Fibroblast of lung (primary cell): ENCODE measurements around the gene ARL6. TPM values are rescaled to one million over a fixed set of nuclear protein-coding genes. Genes with fewer than 3 reads are reported as not detected.
"Not testable (repeated sequence)": the region's sequence is repeated elsewhere in the genome, so short reads cannot be mapped to it uniquely, and the experiment has no call there.

Experiments used
- DNase-seq, 2 donors: peaks; one replicate each; pipeline versions ENCODE4 v3.0.0 to v3.0.0-alpha.2; 2010; ENCODE audit warnings: low read depth in 2 of 2
- H2AFZ ChIP-seq: 2 replicates; pipeline ENCODE4 v1.5.1; 2012; ENCODE audit warnings: low read length, control low read depth, inconsistent platforms
- H3K27ac ChIP-seq: 2 replicates; pipeline ENCODE4 v1.5.1; 2011; ENCODE audit warnings: low read length, control low read depth; ENCODE audit not compliant: insufficient read depth
- H3K27me3 ChIP-seq: 2 replicates; pipeline ENCODE4 v1.5.1; 2011; ENCODE audit warnings: mild to moderate bottlenecking, low read length; ENCODE audit not compliant: control insufficient read depth, insufficient read depth
- H3K36me3 ChIP-seq: 2 replicates; pipeline ENCODE4 v1.5.1; 2011; ENCODE audit warnings: low read length; ENCODE audit not compliant: control insufficient read depth, insufficient read depth
- H3K4me1 ChIP-seq: 2 replicates; pipeline ENCODE4 v1.5.1; 2011; ENCODE audit warnings: low read length; ENCODE audit not compliant: control insufficient read depth, insufficient read depth; ENCODE audit errors: extremely low read depth
- H3K4me2 ChIP-seq: 2 replicates; pipeline ENCODE4 v1.5.1; 2011; ENCODE audit warnings: low read length, control low read depth; ENCODE audit not compliant: insufficient read depth; ENCODE audit errors: extremely low read depth
- H3K4me3 ChIP-seq, 4 experiments: fragments of 200-600 bp in 1 of 4; sonication (generic) in 1 of 4; replicated peaks in 1 of 4; 2 replicates each; pipeline ENCODE4 v1.5.1; 2011 to 2016; ENCODE audit warnings: low read length in 4 of 4, low read depth in 3 of 4, mild to moderate bottlenecking in 3 of 4, control low read depth in 2 of 4, inconsistent platforms in 1 of 4, mixed read lengths in 1 of 4; ENCODE audit not compliant: insufficient read depth in 1 of 4; ENCODE audit errors: control extremely low read depth in 1 of 4
- H3K79me2 ChIP-seq: 2 replicates; pipeline ENCODE4 v1.5.1; 2012; ENCODE audit warnings: mild to moderate bottlenecking, low read length, inconsistent platforms; ENCODE audit not compliant: control insufficient read depth, insufficient read depth
- H3K9ac ChIP-seq: 2 replicates; pipeline ENCODE4 v1.5.1; 2011; ENCODE audit warnings: mild to moderate bottlenecking, low read length, control low read depth; ENCODE audit not compliant: insufficient read depth
- H3K9me3 ChIP-seq: 2 replicates; pipeline ENCODE4 v1.5.1; 2012; ENCODE audit warnings: low read depth, low read length; ENCODE audit not compliant: control insufficient read depth, insufficient read depth
- H4K20me1 ChIP-seq: 2 replicates; pipeline ENCODE4 v1.5.1; 2011; ENCODE audit warnings: low read length; ENCODE audit not compliant: control insufficient read depth, insufficient read depth; ENCODE audit errors: extremely low read depth
- CTCF ChIP-seq, 2 donors: IDR thresholded peaks in 1 of 2; conservative IDR thresholded peaks in 1 of 2; 1 replicate in 1 of 2; 2 replicates in 1 of 2; pipeline ENCODE4 v1.5.1; 2011 to 2012; ENCODE audit warnings: low read length in 2 of 2, control low read depth in 1 of 2, inconsistent platforms in 1 of 2, low read depth in 1 of 2, mild to moderate bottlenecking in 1 of 2
- EZH2 ChIP-seq: IDR thresholded peaks from 2 replicates; pipeline ENCODE4 v1.5.1; 2012; ENCODE audit warnings: low read length, control low read depth, mild to moderate bottlenecking; ENCODE audit errors: missing control alignments
- polyA plus RNA-seq, 2 donors: library from polyadenylated mRNA; depleted of rRNA in 1 of 2; stranded (reverse) in 1 of 2; unstranded in 1 of 2; fragments of >200 nt; gene quantifications; 2 replicates each; pipeline ENCODE4 v1.2.1, GENCODE V29; 2011 to 2012; ENCODE audit warnings: missing spikeins in 1 of 2
- total RNA-seq: library from RNA; depleted of rRNA; stranded (reverse); fragments of >200 nt; gene quantifications from 2 replicates; pipeline ENCODE4 v1.2.1, GENCODE V29; 2014

ARL6 gene
- total and polyA plus RNA-seq, 2 donors (not counting 1 experiment from before 2014, with no cell fraction given), result 5.2 to 6.1 TPM

- TF ChIP-seq EZH2 (no peak), CTCF (conservative IDR thresholded peaks at IDR 0.05 in 1 of 2, IDR thresholded peaks at IDR 0.05 in 1 of 2; ENCODE audit: low read depth in 1 of 2, low read length in 2 of 2) (no peak)
- Histone ChIP-seq H2AFZ (no peak overlapping the region), H3K36me3 (no peaks in the 10 kb centered on the region), H3K27ac (no peak overlapping the region), H3K4me2 (no peak overlapping the region), H3K4me3 (no peak overlapping the region), H3K4me1 (no peaks in the 10 kb centered on the region), H3K9ac (no peak overlapping the region), H3K9me3 (no peaks in the 10 kb centered on the region), H3K27me3 (no peaks in the 10 kb centered on the region), H4K20me1 (no peaks in the 10 kb centered on the region), H3K79me2 (peaks cover 4% of the 10 kb centered on the region)
- no peak for DNase-seq
Measured at GRCh38 chr3:97829198-97829597, 64.6 kb downstream of the ARL6 start.

- H4K20me1 ChIP-seq, result no peaks in the 10 kb centered on the region
- no peaks in the 10 kb centered on the region for H3K9me3 ChIP-seq
- no peaks in the 10 kb centered on the region for H3K36me3 ChIP-seq
- H3K27ac ChIP-seq, result no peak overlapping the region
- no peaks in the 10 kb centered on the region for H3K27me3 ChIP-seq
- H3K9ac ChIP-seq, result no peak overlapping the region
- no peak overlapping the region for H3K4me3 ChIP-seq
- TF ChIP-seq CTCF (conservative IDR thresholded peaks at IDR 0.05 in 1 of 2, IDR thresholded peaks at IDR 0.05 in 1 of 2; ENCODE audit: low read depth in 1 of 2, low read length in 2 of 2) (no peak), EZH2 (no peak)
- H3K4me1 ChIP-seq, result no peaks in the 10 kb centered on the region
- no peak overlapping the region for H3K4me2 ChIP-seq
- no peaks in the 10 kb centered on the region for H3K79me2 ChIP-seq
- no peak overlapping the region for H2AFZ ChIP-seq
- no peak for DNase-seq
Measured at GRCh38 chr3:97830638-97831037, 66.1 kb downstream of the ARL6 start.

- TF ChIP-seq CTCF (conservative IDR thresholded peaks at IDR 0.05 in 1 of 2, IDR thresholded peaks at IDR 0.05 in 1 of 2; ENCODE audit: low read depth in 1 of 2, low read length in 2 of 2) (no peak), EZH2 (no peak)
- H2AFZ ChIP-seq, result no peak overlapping the region
- no peak for DNase-seq
- no peaks in the 10 kb centered on the region for H3K27me3 ChIP-seq
- H4K20me1 ChIP-seq, result no peaks in the 10 kb centered on the region
- H3K4me2 ChIP-seq, result no peak overlapping the region
- H3K9me3 ChIP-seq, result no peaks in the 10 kb centered on the region
- H3K4me1 ChIP-seq, result no peaks in the 10 kb centered on the region
- H3K79me2 ChIP-seq, result no peaks in the 10 kb centered on the region
- H3K27ac ChIP-seq, result no peak overlapping the region
- no peak overlapping the region for H3K4me3 ChIP-seq
- no peaks in the 10 kb centered on the region for H3K36me3 ChIP-seq
- H3K9ac ChIP-seq, result no peak overlapping the region
Measured at GRCh38 chr3:97831140-97831539, 66.6 kb downstream of the ARL6 start.

- H3K27me3 ChIP-seq, H3K4me3 ChIP-seq, H2AFZ ChIP-seq, H3K9me3 ChIP-seq, H3K4me1 ChIP-seq, H3K79me2 ChIP-seq, H4K20me1 ChIP-seq, H3K27ac ChIP-seq, H3K9ac ChIP-seq, H3K4me2 ChIP-seq, DNase-seq, H3K36me3 ChIP-seq: not testable (repeated sequence)
Measured at GRCh38 chr3:97833184-97833583, 68.6 kb downstream of the ARL6 start.
